HT1080 (cell line): ENCODE measurements around the gene PTPRN2. TPM values are rescaled to one million over a fixed set of nuclear protein-coding genes. Genes with fewer than 3 reads are reported as not detected.

ENCODE experiments used
- DNase-seq: peaks from one replicate; pipeline ENCODE4 v3.0.0-alpha.2; 2015; ENCODE audit warnings: low read depth
- total RNA-seq: library from RNA; depleted of rRNA; stranded (reverse); fragments of >200 nt; shearing (Covaris generic); gene quantifications from 2 replicates; pipeline ENCODE4 v1.2.3, GENCODE V29; 2014

Gene PTPRN2
- total RNA-seq, 1 experiment from 2014 or later: 0.31 TPM

GRCh38 chr7:157774495-157774894, 813.1 kb downstream of the PTPRN2 start:
- DNase-seq: no peak

- no peak for DNase-seq
These were observed 814.3 kb downstream of the PTPRN2 start for GRCh38 chr7:157773361-157773760.

GRCh38 chr7:157772486-157773130, 815.0 kb downstream of the PTPRN2 start:
- DNase-seq: no peak

GRCh38 chr7:157771689-157772088, 815.9 kb downstream of the PTPRN2 start:
- no peak for DNase-seq

GRCh38 chr7:157770716-157771320, 816.8 kb downstream of the PTPRN2 start:
- no peak for DNase-seq

- DNase-seq: no peak
These were observed 818.0 kb downstream of the PTPRN2 start for GRCh38 chr7:157769526-157770215.

- no peak for DNase-seq
These were observed 818.5 kb downstream of the PTPRN2 start for GRCh38 chr7:157769086-157769485.

- no peak for DNase-seq
These were observed 819.4 kb downstream of the PTPRN2 start for GRCh38 chr7:157768198-157768597.

- DNase-seq: no peak
These were observed 820.0 kb downstream of the PTPRN2 start for GRCh38 chr7:157767506-157768197.

- DNase-seq: no peak
These were observed 821.5 kb downstream of the PTPRN2 start for GRCh38 chr7:157766098-157766497.

- DNase-seq: no peak
These were observed 822.6 kb downstream of the PTPRN2 start for GRCh38 chr7:157764946-157765537.

- no peak for DNase-seq
These were observed 823.4 kb downstream of the PTPRN2 start for GRCh38 chr7:157764193-157764592.

GRCh38 chr7:157763279-157764000, 824.2 kb downstream of the PTPRN2 start:
- no peak for DNase-seq

GRCh38 chr7:157762824-157763223, 824.8 kb downstream of the PTPRN2 start:
- DNase-seq: no peak

- DNase-seq: no peak
These were observed 827.5 kb downstream of the PTPRN2 start for GRCh38 chr7:157760004-157760730.

- DNase-seq: no peak
These were observed 828.3 kb downstream of the PTPRN2 start for GRCh38 chr7:157759246-157759805.

- no peak for DNase-seq
These were observed 829.0 kb downstream of the PTPRN2 start for GRCh38 chr7:157758468-157759245.

GRCh38 chr7:157757776-157758467, 829.7 kb downstream of the PTPRN2 start:
- no peak for DNase-seq

- DNase-seq: no peak
These were observed 830.4 kb downstream of the PTPRN2 start for GRCh38 chr7:157757211-157757610.
